Muscle layer of duodenum (tissue), 2 donors: Measurements from ENCODE around the gene SPHKAP.

Source experiments
- H3K27ac ChIP-seq: one replicate; pipeline ENCODE4 v1.7.0; 2013; ENCODE audit warnings: mild to moderate bottlenecking, low read length
- H3K27me3 ChIP-seq: one replicate; pipeline ENCODE4 v1.7.0; 2013; ENCODE audit warnings: low read depth, mild to moderate bottlenecking, control low read depth, low read length
- H3K36me3 ChIP-seq, 2 donors: one replicate each; pipeline ENCODE4 v1.7.0; 2013; ENCODE audit warnings: low read length in 2 of 2, control low read depth in 1 of 2, mild to moderate bottlenecking in 1 of 2; ENCODE audit not compliant: insufficient read depth in 2 of 2, control insufficient read depth in 1 of 2
- H3K4me1 ChIP-seq, 2 donors: one replicate each; pipeline ENCODE4 v1.7.0; 2013; ENCODE audit warnings: low read length in 2 of 2, mild to moderate bottlenecking in 2 of 2, control low read depth in 1 of 2, moderate library complexity in 1 of 2; ENCODE audit not compliant: insufficient read depth in 2 of 2, control insufficient read depth in 1 of 2
- H3K4me3 ChIP-seq, 2 donors: one replicate each; pipeline ENCODE4 v1.7.0; 2013; ENCODE audit warnings: low read length in 2 of 2, low read depth in 1 of 2, mild to moderate bottlenecking in 1 of 2
- H3K9me3 ChIP-seq, 2 donors: one replicate each; pipeline ENCODE4 v1.7.0; 2013; ENCODE audit warnings: low read length in 2 of 2, control low read depth in 1 of 2, mild to moderate bottlenecking in 1 of 2; ENCODE audit not compliant: control insufficient read depth in 1 of 2
- donor health status: healthy.

Gene SPHKAP

DNA sequence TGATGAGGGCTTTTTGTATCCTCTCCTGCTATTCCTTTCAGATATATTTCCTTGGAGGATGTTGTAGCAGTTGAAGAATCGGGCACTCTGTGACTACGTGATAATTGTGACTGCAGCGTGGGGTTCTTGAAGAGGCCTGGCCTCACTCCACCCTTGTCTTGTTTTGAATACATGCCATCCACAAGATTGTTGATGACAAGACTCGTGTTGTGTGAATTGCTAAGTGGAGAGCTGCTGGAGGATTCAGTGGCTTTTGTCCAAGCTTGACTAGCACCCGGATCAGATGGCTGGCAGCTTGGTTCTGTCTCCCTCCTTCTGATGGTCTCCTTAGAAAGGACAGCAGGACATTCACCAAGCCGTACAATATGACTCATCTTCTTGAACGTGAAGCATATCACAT, 163.2 kb downstream of the SPHKAP start:
- no peak overlapping the region for H3K4me3 ChIP-seq
- no peak overlapping the region for H3K27ac ChIP-seq
- H3K9me3 ChIP-seq, result peaks cover 0 to 5% of the 10 kb centered on the region in 2 donors
- no peaks in the 10 kb centered on the region for H3K36me3 ChIP-seq
- no peaks in the 10 kb centered on the region for H3K4me1 ChIP-seq
- no peaks in the 10 kb centered on the region for H3K27me3 ChIP-seq

DNA sequence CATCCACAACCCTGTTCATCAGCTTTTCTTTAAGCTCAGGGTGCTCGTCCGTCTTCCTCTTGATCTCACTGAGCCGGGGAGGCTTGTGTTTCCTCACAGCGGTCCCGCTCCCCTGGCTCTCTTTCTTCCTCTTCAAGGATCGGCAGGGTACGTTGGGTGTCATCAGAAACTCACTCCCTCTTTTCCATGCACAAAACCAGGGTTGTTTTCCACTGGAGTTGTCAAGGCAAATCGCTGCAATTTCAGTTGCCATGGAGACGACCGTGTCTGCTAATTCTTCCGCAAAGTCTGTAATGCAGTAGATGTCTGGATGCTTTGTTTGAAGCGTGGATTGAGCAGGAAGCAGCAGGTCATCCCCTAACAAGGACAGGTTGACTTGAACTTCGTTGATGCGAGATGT, 163.7 kb downstream of the SPHKAP start:
- Histone ChIP-seq H3K4me3 (no peak overlapping the region), H3K9me3 (peaks cover 0 to 4% of the 10 kb centered on the region in 2 donors)

DNA sequence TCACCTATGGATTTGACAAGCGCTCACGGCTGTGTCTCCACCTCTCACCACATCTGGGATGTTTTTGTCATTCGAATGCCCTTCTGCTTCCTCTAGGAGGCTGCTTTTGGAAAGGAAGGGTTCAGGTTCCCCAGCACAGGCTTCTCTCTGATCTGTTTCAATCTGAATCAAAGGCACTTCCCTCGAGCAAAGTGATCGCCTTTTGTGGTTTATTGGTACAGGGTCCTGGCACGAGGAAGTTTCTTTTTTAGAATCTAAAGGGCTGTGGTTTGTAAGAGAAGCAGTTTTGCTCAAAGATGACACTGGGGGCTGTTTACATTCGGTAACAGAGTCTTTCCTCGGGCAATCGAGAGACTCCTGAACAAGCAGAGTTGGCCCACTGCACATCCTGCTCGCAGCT, 165.1 kb downstream of the SPHKAP start:
- Histone ChIP-seq H3K27me3 (no peaks in the 10 kb centered on the region), H3K36me3 (no peaks in the 10 kb centered on the region), H3K27ac (no peak overlapping the region), H3K9me3 (peaks cover 0 to 4% of the 10 kb centered on the region in 2 donors), H3K4me3 (no peak overlapping the region), H3K4me1 (no peaks in the 10 kb centered on the region)

More for the DNA sequence above, 163.7 kb downstream of the SPHKAP start:
- Histone ChIP-seq H3K27ac (no peak overlapping the region), H3K27me3 (no peaks in the 10 kb centered on the region), H3K36me3 (no peaks in the 10 kb centered on the region), H3K4me1 (no peaks in the 10 kb centered on the region)

DNA sequence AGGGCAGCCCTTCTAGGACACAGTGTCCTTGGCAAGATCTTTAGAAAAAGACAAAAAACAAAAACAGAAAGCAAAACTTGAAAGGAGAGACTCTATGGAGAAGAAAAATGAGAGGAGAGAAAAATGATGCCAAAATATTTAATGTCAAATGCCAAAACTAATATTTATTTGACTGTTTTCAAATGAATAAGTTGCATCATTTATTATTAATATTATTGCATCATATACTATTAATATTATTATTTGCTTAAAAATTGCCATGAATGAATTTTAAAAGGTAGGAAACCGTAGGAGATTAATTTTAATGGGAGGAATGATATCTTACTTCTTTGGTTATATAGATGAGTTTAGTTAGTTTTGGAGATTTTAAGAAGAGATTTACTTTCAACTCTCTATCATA, 165.7 kb downstream of the SPHKAP start:
- Histone ChIP-seq H3K36me3 (no peaks in the 10 kb centered on the region), H3K4me1 (no peaks in the 10 kb centered on the region), H3K27me3 (no peaks in the 10 kb centered on the region), H3K9me3 (peaks cover 0 to 4% of the 10 kb centered on the region in 2 donors), H3K4me3 (no peak overlapping the region), H3K27ac (no peak overlapping the region)

DNA sequence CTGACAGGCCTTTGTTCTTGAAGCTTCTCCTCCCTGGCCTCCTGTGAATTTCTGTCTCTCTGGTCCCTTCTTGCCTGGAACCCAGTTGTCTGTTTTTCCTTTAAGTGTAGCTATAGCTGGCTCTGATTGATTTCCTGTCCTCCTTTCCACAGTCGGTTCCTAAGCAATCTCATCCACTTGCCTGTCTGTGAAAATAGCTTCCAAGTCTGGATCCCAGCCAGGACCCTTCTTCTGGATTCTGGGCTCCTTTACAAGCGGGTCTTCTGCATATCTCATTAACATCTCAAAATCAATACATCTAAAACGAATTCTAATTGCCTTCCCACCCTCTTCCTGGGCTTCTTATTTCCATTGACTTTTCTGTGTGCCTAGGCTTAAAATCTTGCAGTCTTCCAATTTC, 185.1 kb downstream of the SPHKAP start:
- H3K36me3 ChIP-seq, result no peaks in the 10 kb centered on the region
- no peaks in the 10 kb centered on the region for H3K4me1 ChIP-seq
- no peaks in the 10 kb centered on the region for H3K9me3 ChIP-seq
- no peak overlapping the region for H3K4me3 ChIP-seq
- H3K27me3 ChIP-seq, result no peaks in the 10 kb centered on the region
- H3K27ac ChIP-seq, result no peak overlapping the region

DNA sequence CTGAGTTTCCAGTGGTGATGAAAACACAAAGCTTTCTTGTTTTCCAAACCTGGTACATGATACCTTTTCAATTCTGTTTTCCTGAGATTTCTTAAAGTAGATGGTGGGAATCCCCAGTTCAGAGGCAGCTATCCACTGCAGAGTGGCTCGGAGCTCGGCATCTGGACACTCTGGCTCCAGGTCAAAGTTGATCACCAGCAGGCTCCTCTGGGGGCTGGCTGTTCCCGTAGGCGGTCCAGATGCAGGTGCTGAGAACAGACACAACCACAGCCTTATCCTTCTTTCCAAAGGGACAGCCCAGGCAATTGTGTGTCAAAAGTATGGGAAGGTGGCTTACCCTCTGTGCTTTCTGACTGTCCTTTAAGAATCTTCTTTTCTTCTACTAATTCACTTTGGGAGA, 190.6 kb downstream of the SPHKAP start:
- no peak overlapping the region for H3K27ac ChIP-seq
- H3K36me3 ChIP-seq, result no peaks in the 10 kb centered on the region
- no peaks in the 10 kb centered on the region for H3K27me3 ChIP-seq
- no peaks in the 10 kb centered on the region for H3K9me3 ChIP-seq
- no peak overlapping the region for H3K4me3 ChIP-seq
- H3K4me1 ChIP-seq, result no peaks in the 10 kb centered on the region

DNA sequence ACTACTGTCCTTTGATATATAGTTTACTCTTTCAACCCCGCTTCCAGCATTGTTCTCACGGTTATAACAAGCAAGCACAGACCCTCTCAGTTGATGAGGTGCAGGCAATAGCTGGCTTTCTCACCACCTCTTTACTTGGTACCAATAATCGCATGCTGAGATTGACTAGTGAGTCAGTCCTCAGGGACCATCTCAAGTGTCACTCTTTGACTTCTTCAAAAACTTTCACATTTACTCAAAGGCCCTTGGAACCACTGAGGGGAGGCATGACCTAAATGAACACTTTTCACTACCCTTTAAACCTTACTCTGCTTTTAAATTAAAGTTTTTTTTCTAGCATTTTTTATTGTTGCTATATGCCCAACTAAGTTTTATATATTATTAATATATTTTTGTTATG, 208.2 kb downstream of the SPHKAP start:
- H3K27ac ChIP-seq, result no peak overlapping the region
- no peaks in the 10 kb centered on the region for H3K4me1 ChIP-seq
- H3K36me3 ChIP-seq, result no peaks in the 10 kb centered on the region
- H3K4me3 ChIP-seq, result no peak overlapping the region
- H3K9me3 ChIP-seq, result no peaks in the 10 kb centered on the region
- no peaks in the 10 kb centered on the region for H3K27me3 ChIP-seq

DNA sequence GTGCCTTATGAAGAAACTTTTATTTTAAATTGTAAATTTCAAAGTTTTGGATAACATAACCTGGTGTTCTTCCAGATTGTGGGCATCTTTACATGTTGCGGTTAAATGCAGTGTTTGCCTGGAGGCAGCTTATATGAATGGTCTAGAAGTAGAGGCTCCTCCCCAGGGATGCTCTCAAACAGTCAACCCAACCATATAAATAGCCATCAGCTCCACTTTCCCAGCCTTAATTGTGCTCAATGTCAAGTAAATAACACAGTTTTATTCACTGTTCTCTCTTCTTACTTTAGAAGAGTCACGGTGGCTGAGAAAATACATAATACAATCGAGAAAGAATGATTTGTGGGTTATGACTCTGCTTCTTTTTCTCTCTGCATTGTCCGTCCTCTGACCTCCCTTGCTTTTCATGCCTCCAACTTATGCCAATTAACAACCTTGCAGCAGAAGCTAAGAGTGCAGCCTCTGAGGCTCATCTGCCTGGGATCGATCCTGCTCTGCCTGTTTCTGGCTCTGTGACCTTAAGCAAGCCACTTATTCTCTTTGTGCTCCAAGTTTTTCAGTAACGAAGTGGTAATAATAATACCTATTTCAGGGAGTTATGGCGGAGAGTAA, 209.8 kb downstream of the SPHKAP start:
- H3K27ac ChIP-seq, result no peak overlapping the region
- no peaks in the 10 kb centered on the region for H3K4me1 ChIP-seq
- H3K27me3 ChIP-seq, result no peaks in the 10 kb centered on the region
- H3K4me3 ChIP-seq, result no peak overlapping the region
- no peaks in the 10 kb centered on the region for H3K9me3 ChIP-seq
- H3K36me3 ChIP-seq, result no peaks in the 10 kb centered on the region

DNA sequence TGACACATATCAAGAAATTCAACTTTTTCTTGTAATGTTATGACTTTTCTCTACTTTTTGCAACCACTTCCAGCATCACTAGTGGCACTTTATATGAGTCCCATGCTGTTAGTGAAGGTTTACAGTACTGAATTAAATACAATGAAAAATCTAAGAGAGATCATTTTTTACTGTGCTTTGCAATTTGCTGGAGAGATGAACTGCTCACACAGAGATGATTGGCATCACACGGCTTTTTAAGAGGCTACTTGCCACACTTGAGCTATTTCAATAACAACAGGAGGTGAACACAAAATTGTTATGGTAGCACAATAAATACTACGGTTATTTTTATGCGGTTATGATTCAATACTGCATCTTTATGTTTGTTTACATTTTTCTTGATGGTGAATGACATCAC, 221.2 kb downstream of the SPHKAP start:
- Histone ChIP-seq H3K4me3 (no peak overlapping the region), H3K27ac (no peak overlapping the region), H3K4me1 (no peaks in the 10 kb centered on the region), H3K36me3 (no peaks in the 10 kb centered on the region), H3K9me3 (peaks cover 0 to 11% of the 10 kb centered on the region in 2 donors), H3K27me3 (no peaks in the 10 kb centered on the region)

DNA sequence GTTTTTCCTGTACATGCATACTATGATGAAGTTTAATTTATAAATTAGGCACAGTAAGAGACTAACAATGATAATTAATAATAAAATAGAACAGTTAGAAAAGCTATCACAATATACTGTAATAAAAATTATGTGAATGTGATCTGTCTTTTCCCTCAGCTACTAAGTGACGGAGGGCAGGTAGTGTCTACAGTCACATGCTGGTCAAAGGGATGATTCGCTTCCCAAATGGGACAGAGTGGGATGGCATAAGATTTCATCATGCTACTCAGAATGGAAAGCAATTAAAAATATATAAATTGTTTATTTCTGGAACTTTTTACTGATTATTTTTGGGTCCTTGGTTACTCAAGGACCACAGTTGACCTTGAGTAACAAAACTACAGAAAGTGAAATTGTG, 238.5 kb downstream of the SPHKAP start:
- H3K27ac ChIP-seq, result no peak overlapping the region
- H3K36me3 ChIP-seq, result no peaks in the 10 kb centered on the region
- no peaks in the 10 kb centered on the region for H3K27me3 ChIP-seq
- no peaks in the 10 kb centered on the region for H3K4me1 ChIP-seq
- no peak overlapping the region for H3K4me3 ChIP-seq
- H3K9me3 ChIP-seq, result no peaks in the 10 kb centered on the region

DNA sequence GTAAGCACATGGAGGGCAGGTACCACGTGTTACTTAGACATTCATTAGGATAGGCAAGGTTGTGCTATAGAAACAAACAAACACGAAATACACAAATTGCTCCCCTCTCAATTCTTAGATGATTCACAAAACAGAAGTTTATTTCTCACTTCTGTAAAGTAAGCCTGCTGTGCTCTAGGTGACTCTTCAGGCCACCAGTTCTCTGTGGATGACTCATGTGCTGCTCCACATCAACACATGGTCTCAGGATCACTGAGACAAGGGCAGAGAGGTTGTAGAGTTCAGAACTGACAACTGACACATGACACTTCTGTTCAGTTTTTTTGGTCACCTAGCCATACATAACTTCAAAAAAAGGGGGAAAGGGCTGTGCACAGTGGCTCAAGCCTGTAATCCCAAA, 239.5 kb downstream of the SPHKAP start:
- Histone ChIP-seq H3K9me3 (no peaks in the 10 kb centered on the region), H3K27ac (no peak overlapping the region), H3K27me3 (no peaks in the 10 kb centered on the region), H3K4me3 (no peak overlapping the region), H3K36me3 (no peaks in the 10 kb centered on the region), H3K4me1 (no peaks in the 10 kb centered on the region)

DNA sequence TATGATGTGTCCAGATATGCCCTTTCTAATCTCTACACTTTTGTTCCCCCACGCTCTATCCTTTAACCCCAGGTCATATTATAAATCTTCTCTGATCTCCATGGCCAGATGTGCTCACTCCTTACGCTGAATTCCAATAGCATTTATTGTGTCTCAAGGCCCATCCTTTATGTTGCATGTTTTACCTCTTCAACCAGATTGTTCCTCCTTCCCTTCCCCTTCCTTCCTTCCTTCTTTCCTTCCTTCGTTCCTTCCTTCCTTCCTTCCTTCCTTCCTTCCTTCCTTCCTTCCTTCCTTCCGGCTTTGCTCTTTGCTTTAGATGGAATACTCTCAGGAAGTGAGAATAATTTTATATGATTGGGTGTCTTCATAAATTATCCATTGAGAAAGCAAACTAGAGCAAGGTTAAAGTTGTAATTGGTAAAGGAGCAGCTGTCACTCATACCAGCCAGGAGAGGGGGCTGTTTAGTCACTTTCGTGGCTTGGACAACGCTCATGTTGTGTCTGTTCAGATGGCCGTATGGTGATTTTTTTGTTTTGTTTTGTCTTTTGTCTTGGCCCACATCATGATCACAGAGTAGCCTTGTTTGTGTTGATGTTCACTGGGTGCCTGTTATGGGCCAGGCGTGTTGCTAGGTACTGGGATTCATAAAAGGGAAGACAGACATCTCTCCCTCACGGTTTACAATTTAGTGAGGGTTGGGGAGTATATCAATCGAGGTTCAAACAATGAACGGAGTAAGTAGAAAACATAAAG, 242.0 kb downstream of the SPHKAP start:
- no peak overlapping the region for H3K27ac ChIP-seq

More for the DNA sequence above, 242.0 kb downstream of the SPHKAP start:
- Histone ChIP-seq H3K4me1 (no peaks in the 10 kb centered on the region), H3K9me3 (no peaks in the 10 kb centered on the region), H3K36me3 (no peaks in the 10 kb centered on the region), H3K27me3 (no peaks in the 10 kb centered on the region), H3K4me3 (no peak overlapping the region)
